Adrenal gland (tissue), 5 donors: Measurements from ENCODE around the gene RC3H1.

ENCODE experiments used
- CTCF ChIP-seq, 6 experiments: fragments of 450-650 bp in 4 of 6; fragments of 200-600 bp in 2 of 6; sonication (generic) in 1 of 6; IDR thresholded peaks; 1 replicate in 5 of 6; 2 replicates in 1 of 6; pipeline versions ENCODE4 v1.5.1 to v1.8.0; 2016 to 2021; ENCODE audit warnings: antibody characterized with exemption in 6 of 6, mild to moderate bottlenecking in 2 of 6, moderate library complexity in 1 of 6
- POLR2A ChIP-seq, 2 donors: fragments of 450-650 bp; IDR thresholded peaks; one replicate each; pipeline ENCODE4 v1.6.1; 2017; ENCODE audit warnings: antibody characterized with exemption in 2 of 2, mild to moderate bottlenecking in 2 of 2, moderate library complexity in 1 of 2
- donor health status: DM: no; HTN: no; CAD: no.

- TF ChIP-seq POLR2A (IDR thresholded peaks at IDR 0.05): no peak
- no peak for TF ChIP-seq CTCF (IDR thresholded peaks at IDR 0.05)
These were observed 87.7 kb downstream of the RC3H1 start for GRCh38 chr1:173934440-173934839.
